Endothelial cell of umbilical vein (primary cell): ENCODE measurements around the gene USP36. TPM values are rescaled to one million over a fixed set of nuclear protein-coding genes. Genes with fewer than 3 reads are reported as not detected.

ENCODE experiments used
- BruUV-seq: library from RNA; stranded (reverse); fragments of 400-500 nt; replicated peaks from 2 replicates; lab custom pipeline; 2021; lab: Mats Ljungman, UMichigan
- CTCF ChIA-PET: fragments of 300-600, 350-600 bp; sonication (Branson Sonifier 250); formaldehyde crosslinking; loops from one replicate; lab custom pipeline; 2021; ENCODE audit warnings: antibody characterized with exemption, inconsistent platforms; lab: Charles Lee
- POLR2A ChIA-PET: fragments of 300-600, 350-600 bp; sonication (Branson Sonifier 250); formaldehyde crosslinking; loops from one replicate; lab custom pipeline; 2021; ENCODE audit warnings: antibody characterized with exemption, inconsistent platforms; lab: Charles Lee
- DNase-seq: peaks from one replicate; pipeline ENCODE4 v3.0.0-alpha.2; 2011; ENCODE audit warnings: low read depth, low spot score
- FAIRE-seq: peaks from 2 replicates; lab custom pipeline; 2011; peaks lifted over from hg19 to GRCh38; lab: Jason Lieb, UNC
- H2AFZ ChIP-seq: 2 replicates; pipeline ENCODE4 v1.6.0; 2012; ENCODE audit warnings: low read depth, low read length, control low read depth, inconsistent platforms
- H3K27ac ChIP-seq: 2 replicates; pipeline ENCODE4 v1.5.1; 2011; ENCODE audit warnings: low read depth, mild to moderate bottlenecking, control low read depth, low read length, moderate library complexity; ENCODE audit not compliant: insufficient read depth
- H3K27me3 ChIP-seq, 2 experiments: 2 replicates each; pipeline versions ENCODE4 v1.6.0 to v1.6.1; 2011; ENCODE audit warnings: low read length in 2 of 2, mixed read lengths in 1 of 2; ENCODE audit not compliant: control insufficient read depth in 2 of 2, insufficient read depth in 2 of 2
- H3K36me3 ChIP-seq, 2 experiments: 2 replicates in 1 of 2; 3 replicates in 1 of 2; pipeline ENCODE4 v1.5.1; 2011; ENCODE audit warnings: low read length in 2 of 2, mild to moderate bottlenecking in 1 of 2, moderate library complexity in 1 of 2; ENCODE audit not compliant: control insufficient read depth in 2 of 2, insufficient read depth in 2 of 2; ENCODE audit errors: extremely low read depth in 1 of 2
- H3K4me1 ChIP-seq: 3 replicates; pipeline ENCODE4 v1.5.1; 2011; ENCODE audit warnings: mild to moderate bottlenecking, low read length; ENCODE audit not compliant: control insufficient read depth, insufficient read depth; ENCODE audit errors: extremely low read depth
- H3K4me2 ChIP-seq: 2 replicates; pipeline ENCODE4 v1.6.1; 2011; ENCODE audit warnings: low read length, control low read depth, mixed read lengths; ENCODE audit not compliant: insufficient read depth
- H3K4me3 ChIP-seq, 3 experiments: fragments of 200-600 bp in 1 of 3; sonication (generic), shearing (Covaris generic) in 1 of 3; replicated peaks in 1 of 3; 2 replicates each; pipeline ENCODE4 v1.5.1; 2011 to 2016; ENCODE audit warnings: control low read depth in 3 of 3, low read length in 3 of 3, mild to moderate bottlenecking in 2 of 3, inconsistent platforms in 1 of 3, low read depth in 1 of 3, moderate library complexity in 1 of 3; ENCODE audit not compliant: insufficient read depth in 1 of 3
- H3K79me2 ChIP-seq: 2 replicates; pipeline ENCODE4 v1.6.0; 2012; ENCODE audit warnings: low read length, inconsistent platforms; ENCODE audit not compliant: control insufficient read depth, insufficient read depth
- H3K9ac ChIP-seq: replicated peaks from 2 replicates; pipeline ENCODE3; 2011; ENCODE audit warnings: low read length, control low read depth; ENCODE audit not compliant: insufficient read depth; ENCODE audit errors: extremely low read depth
- H3K9me1 ChIP-seq: replicated peaks from 3 replicates; pipeline ENCODE4 v1.6.0; 2011; ENCODE audit warnings: mild to moderate bottlenecking, low read length; ENCODE audit not compliant: control insufficient read depth, insufficient read depth; ENCODE audit errors: extremely low read depth
- H3K9me3 ChIP-seq: replicated peaks from 2 replicates; pipeline ENCODE4 v1.5.1; 2012; ENCODE audit warnings: low read length, inconsistent platforms; ENCODE audit not compliant: control insufficient read depth, insufficient read depth
- H4K20me1 ChIP-seq: replicated peaks from 2 replicates; pipeline ENCODE3; 2011; ENCODE audit warnings: mild to moderate bottlenecking, low read length; ENCODE audit not compliant: control insufficient read depth, insufficient read depth; ENCODE audit errors: extremely low read depth
- FOS ChIP-seq: IDR thresholded peaks from 2 replicates; pipeline ENCODE4 v1.6.1; 2011; ENCODE audit warnings: mild to moderate bottlenecking, low read length, moderate library complexity, borderline replicate concordance; ENCODE audit not compliant: insufficient read depth
- JUN ChIP-seq: IDR thresholded peaks from 2 replicates; pipeline ENCODE4 v1.6.1; 2011; ENCODE audit warnings: borderline replicate concordance, low read depth; ENCODE audit not compliant: insufficient read length, insufficient read depth
- MYC ChIP-seq: IDR thresholded peaks from one replicate; pipeline ENCODE4 v1.6.1; 2011; ENCODE audit warnings: mild to moderate bottlenecking, low read depth, low read length
- POLR2A ChIP-seq: IDR thresholded peaks from 2 replicates; pipeline ENCODE4 v1.6.1; 2012; ENCODE audit warnings: low read depth, mild to moderate bottlenecking, control low read depth, low read length
- POLR2AphosphoS5 ChIP-seq: IDR thresholded peaks from 2 replicates; pipeline ENCODE4 v1.6.1; 2012; ENCODE audit warnings: low read depth, mild to moderate bottlenecking, control low read depth, low read length, moderate library complexity; ENCODE audit not compliant: insufficient read depth
- dilution Hi-C: fragments of 300-500 bp; cut with MboI; formaldehyde crosslinking; loops from one replicate; pipeline ENCODE4 v1.15.0; 2019; ENCODE audit warnings: low sequenced_read_pairs; ENCODE audit not compliant: extremely low pct_ligation_motif_present
- intact Hi-C: fragments of 100-400 bp; cut with micrococcal nuclease; formaldehyde crosslinking; loops from one replicate; pipeline ENCODE4 v1.10.0; 2022
- polyA plus RNA-seq, 4 experiments: library from polyadenylated mRNA; depleted of rRNA in 3 of 4; stranded (reverse) in 3 of 4; unstranded in 1 of 4; fragments of >200 nt; gene quantifications; 2 replicates each; pipeline versions ENCODE4 v1.2.1 to v1.2.3, GENCODE V29; 2011 to 2012; ENCODE audit warnings: missing spikeins in 1 of 4
- total RNA-seq: library from RNA; stranded (reverse); gene quantifications from 2 replicates; pipeline ENCODE4 v1.2.3, GENCODE V29; 2021
- TF ChIP-seq, protein P1 (sequence below): IDR thresholded peaks from 2 replicates; pipeline ENCODE4 v1.6.1; 2011; ENCODE audit not compliant: insufficient read depth, insufficient read length
- TF ChIP-seq, protein P2 (sequence below), 2 donors: IDR thresholded peaks; 1 replicate in 1 of 2; 2 replicates in 1 of 2; pipeline ENCODE4 v1.5.1; 2011; ENCODE audit warnings: low read length in 2 of 2, mild to moderate bottlenecking in 2 of 2, moderate library complexity in 2 of 2, control low read depth in 1 of 2, inconsistent platforms in 1 of 2, low read depth in 1 of 2; ENCODE audit not compliant: insufficient read depth in 1 of 2; ENCODE audit errors: extremely low read depth in 1 of 2

The USP36 gene
- total and polyA plus RNA-seq, 2 donors (not counting 3 experiments of a cell fraction or from before 2014, with no cell fraction given) = 29.8 to 46.6 TPM

DNA sequence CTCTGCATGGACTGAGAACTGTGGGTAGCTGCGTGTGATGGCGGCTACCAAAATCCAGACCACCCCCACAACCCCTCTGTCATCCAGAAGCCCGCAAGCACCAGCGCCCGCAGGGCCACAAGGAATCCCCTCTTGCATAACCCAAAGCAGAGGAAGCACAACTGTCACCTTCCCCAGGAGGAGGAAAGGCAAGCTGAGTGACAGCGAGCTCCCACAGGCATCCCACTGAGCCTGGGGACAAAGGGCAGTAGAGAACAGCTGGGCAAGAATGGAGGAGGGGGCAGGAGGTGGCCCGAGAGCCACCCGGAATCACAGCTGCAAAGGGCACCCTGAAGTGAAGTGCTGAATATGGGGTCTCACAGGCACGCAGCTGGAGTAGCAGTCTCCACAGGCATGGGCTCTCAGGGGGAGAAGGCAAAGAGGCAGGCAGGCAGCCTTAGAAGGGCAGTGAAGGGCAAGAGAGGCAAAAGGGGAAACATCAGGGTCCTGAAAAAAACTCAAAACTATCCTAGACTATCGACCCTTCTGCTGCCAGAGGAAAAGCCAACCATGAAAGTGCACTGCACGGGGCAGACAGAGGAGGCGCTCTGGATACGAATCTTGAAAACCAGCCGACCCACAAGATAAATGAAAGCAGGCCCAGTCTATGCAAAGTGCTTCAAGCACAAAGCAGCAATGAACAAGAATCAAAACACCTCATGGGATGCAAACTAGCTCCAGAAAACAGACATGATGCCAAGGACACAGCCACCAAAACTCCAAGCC lies 17.1 kb downstream of the USP36 start:
- POLR2A ChIA-PET = no interaction called here
- TF ChIP-seq JUN = no peak
- TF ChIP-seq MYC = no peak
- TF ChIP-seq, protein P1, sequence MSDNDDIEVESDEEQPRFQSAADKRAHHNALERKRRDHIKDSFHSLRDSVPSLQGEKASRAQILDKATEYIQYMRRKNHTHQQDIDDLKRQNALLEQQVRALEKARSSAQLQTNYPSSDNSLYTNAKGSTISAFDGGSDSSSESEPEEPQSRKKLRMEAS = no peak
- no peak for TF ChIP-seq POLR2AphosphoS5
- TF ChIP-seq, protein P2, sequence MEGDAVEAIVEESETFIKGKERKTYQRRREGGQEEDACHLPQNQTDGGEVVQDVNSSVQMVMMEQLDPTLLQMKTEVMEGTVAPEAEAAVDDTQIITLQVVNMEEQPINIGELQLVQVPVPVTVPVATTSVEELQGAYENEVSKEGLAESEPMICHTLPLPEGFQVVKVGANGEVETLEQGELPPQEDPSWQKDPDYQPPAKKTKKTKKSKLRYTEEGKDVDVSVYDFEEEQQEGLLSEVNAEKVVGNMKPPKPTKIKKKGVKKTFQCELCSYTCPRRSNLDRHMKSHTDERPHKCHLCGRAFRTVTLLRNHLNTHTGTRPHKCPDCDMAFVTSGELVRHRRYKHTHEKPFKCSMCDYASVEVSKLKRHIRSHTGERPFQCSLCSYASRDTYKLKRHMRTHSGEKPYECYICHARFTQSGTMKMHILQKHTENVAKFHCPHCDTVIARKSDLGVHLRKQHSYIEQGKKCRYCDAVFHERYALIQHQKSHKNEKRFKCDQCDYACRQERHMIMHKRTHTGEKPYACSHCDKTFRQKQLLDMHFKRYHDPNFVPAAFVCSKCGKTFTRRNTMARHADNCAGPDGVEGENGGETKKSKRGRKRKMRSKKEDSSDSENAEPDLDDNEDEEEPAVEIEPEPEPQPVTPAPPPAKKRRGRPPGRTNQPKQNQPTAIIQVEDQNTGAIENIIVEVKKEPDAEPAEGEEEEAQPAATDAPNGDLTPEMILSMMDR (IDR thresholded peaks at IDR 0.05; ENCODE audit: extremely low read depth in 1 of 2, insufficient read depth in 1 of 2, low read depth in 1 of 2, low read length in 2 of 2) = no peak
- no peak for TF ChIP-seq POLR2A
- no peak for TF ChIP-seq FOS
- peaks cover 18% of the 10 kb centered on the region for H3K4me1 ChIP-seq
- no TSS peak for BruUV-seq
- no peak overlapping the region for H3K27ac ChIP-seq
- no peaks in the 10 kb centered on the region for H3K9me1 ChIP-seq
- intact Hi-C loops = no loop called here
- no peak for FAIRE-seq
- H3K9ac ChIP-seq = no peak overlapping the region
- no peak for DNase-seq
- H3K79me2 ChIP-seq = peaks cover 4% of the 10 kb centered on the region
- no peak overlapping the region for H3K4me3 ChIP-seq
- H3K9me3 ChIP-seq = no peaks in the 10 kb centered on the region
- H3K27me3 ChIP-seq = no peaks in the 10 kb centered on the region
- dilution Hi-C loops = no loop called here
- H4K20me1 ChIP-seq = no peaks in the 10 kb centered on the region
- CTCF ChIA-PET = no interaction called here
- H2AFZ ChIP-seq = no peak overlapping the region
- H3K36me3 ChIP-seq = peaks cover 9 to 39% of the 10 kb centered on the region in 2 experiments
- no peak overlapping the region for H3K4me2 ChIP-seq
